ENCODE data around the gene ZNF284.

- TF ChIP-seq FOXA1 (IDR thresholded peaks at IDR 0.05) (no peak), ZNF384 (IDR thresholded peaks at IDR 0.05) (no peak), FOXK2 (IDR thresholded peaks at IDR 0.05) (no peak), ARNT (IDR thresholded peaks at IDR 0.05) (no peak)
Observed at GRCh38 chr19:44093931-44094765, 22.2 kb downstream of the ZNF284 start, which contains the start of gene ZNF224.
